Measurements from ENCODE around the gene CD22. TPM values are rescaled to one million over a fixed set of nuclear protein-coding genes. Genes with fewer than 3 reads are reported as not detected.

The CD22 gene
- total and polyA plus RNA-seq, 2 of the 13 experiments (the other 11 are each of a cell fraction or from before 2014, with no cell fraction given), result 0.71 to 1.7 TPM

DNA sequence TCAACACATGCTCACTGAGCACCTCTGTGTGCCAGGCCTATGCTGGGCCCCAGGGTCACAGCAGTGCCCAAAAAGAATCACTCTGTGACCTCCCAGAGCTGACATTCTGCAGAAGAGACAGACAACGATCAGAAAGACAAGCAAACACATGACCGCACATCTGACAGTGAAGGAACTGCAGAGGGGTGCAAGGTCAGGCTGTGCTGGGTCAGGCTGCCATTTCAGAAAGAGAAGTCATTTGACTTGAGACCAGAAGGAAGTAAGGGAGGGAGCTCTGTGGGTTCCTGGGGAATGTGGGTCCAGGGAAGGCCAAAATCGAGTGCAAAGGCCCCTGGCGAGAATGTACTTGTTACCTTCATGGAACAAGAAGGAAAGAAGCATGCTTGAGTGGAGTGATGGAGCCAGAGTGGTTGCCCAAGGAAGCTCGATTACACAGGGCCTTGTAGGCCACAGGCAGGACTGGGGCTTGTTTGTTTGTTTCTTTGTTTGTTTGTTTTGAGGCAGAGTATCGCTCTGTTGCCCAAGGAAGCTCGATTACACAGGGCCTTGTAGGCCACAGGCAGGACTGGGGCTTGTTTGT, 11.4 kb upstream of the CD22 start (continued):
- TF ChIP-seq CREB1 (IDR thresholded peaks at IDR 0.05) (no peak), CREB1 (CRISPR knock-in tag; IDR thresholded peaks at IDR 0.05) (no peak), KDM5B (CRISPR knock-in tag; IDR thresholded peaks at IDR 0.05; ENCODE audit: borderline replicate concordance) (0 out of 2 replicates have a peak, but pooled peaks have one; percentile 56), ZFX (CRISPR knock-in tag; IDR thresholded peaks at IDR 0.05; ENCODE audit: low read depth) (0 out of 2 replicates have a peak, but pooled peaks have one; percentile 51), KLF12 (CRISPR knock-in tag; IDR thresholded peaks at IDR 0.05; ENCODE audit: borderline replicate concordance) (no peak), ZNF776 (CRISPR knock-in tag; IDR thresholded peaks at IDR 0.05) (0 out of 2 replicates have a peak, but pooled peaks have one; percentile 23), SPEN (CRISPR knock-in tag; IDR thresholded peaks at IDR 0.05; ENCODE audit: low read depth) (peak; percentile 36; the same call in 1 of the 2 replicates), ZNF614 (CRISPR knock-in tag; IDR thresholded peaks at IDR 0.05; ENCODE audit: borderline replicate concordance) (peak; percentile 38; the same call in 1 of the 2 replicates), NFKB2 (CRISPR knock-in tag; IDR thresholded peaks at IDR 0.05; ENCODE audit: borderline replicate concordance) (no peak), ZNF282 (IDR thresholded peaks at IDR 0.05; ENCODE audit: partially characterized antibody) (no peak), ZNF775 (CRISPR knock-in tag; IDR thresholded peaks at IDR 0.05; ENCODE audit: borderline replicate concordance) (no peak), ZNF205 (CRISPR knock-in tag; IDR thresholded peaks at IDR 0.05) (no peak), TCF7L2 (IDR thresholded peaks at IDR 0.05; ENCODE audit: low read depth, low read length) (no peak), ZNF749 (CRISPR knock-in tag; IDR thresholded peaks at IDR 0.05; ENCODE audit: borderline replicate concordance) (no peak), ZNF766 (CRISPR knock-in tag; IDR thresholded peaks at IDR 0.05; ENCODE audit: borderline replicate concordance) (no peak), ZNF501 (CRISPR knock-in tag; IDR thresholded peaks at IDR 0.05) (no peak)
- TF ChIP-seq, protein P1, sequence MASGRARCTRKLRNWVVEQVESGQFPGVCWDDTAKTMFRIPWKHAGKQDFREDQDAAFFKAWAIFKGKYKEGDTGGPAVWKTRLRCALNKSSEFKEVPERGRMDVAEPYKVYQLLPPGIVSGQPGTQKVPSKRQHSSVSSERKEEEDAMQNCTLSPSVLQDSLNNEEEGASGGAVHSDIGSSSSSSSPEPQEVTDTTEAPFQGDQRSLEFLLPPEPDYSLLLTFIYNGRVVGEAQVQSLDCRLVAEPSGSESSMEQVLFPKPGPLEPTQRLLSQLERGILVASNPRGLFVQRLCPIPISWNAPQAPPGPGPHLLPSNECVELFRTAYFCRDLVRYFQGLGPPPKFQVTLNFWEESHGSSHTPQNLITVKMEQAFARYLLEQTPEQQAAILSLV (CRISPR knock-in tag; IDR thresholded peaks at IDR 0.05; ENCODE audit: borderline replicate concordance), result 0 out of 2 replicates have a peak, but pooled peaks have one; percentile 27
- TF ChIP-seq, protein P2, sequence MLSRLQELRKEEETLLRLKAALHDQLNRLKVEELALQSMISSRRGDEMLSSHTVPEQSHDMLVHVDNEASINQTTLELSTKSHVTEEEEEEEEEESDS (CRISPR knock-in tag; IDR thresholded peaks at IDR 0.05; ENCODE audit: borderline replicate concordance), result no peak

Measured in HepG2 (cell line).